Stimulated activated CD4-positive, alpha-beta T cell treated with anti-CD3 and anti-CD28 coated beads, Interleukin-12 subunit alpha, Interleukin-12 subunit beta, amount 100 ng/mL, for 4 hours (primary cell): ENCODE data around the gene SEMA4B.
"Not testable (repeated sequence)": the region's sequence is repeated elsewhere in the genome, so short reads cannot be mapped to it uniquely, and the experiment has no call there.

Experiments
- DNase-seq: peaks from one replicate; pipeline ENCODE4 v3.0.0-alpha.2; 2020

The SEMA4B gene

DNA sequence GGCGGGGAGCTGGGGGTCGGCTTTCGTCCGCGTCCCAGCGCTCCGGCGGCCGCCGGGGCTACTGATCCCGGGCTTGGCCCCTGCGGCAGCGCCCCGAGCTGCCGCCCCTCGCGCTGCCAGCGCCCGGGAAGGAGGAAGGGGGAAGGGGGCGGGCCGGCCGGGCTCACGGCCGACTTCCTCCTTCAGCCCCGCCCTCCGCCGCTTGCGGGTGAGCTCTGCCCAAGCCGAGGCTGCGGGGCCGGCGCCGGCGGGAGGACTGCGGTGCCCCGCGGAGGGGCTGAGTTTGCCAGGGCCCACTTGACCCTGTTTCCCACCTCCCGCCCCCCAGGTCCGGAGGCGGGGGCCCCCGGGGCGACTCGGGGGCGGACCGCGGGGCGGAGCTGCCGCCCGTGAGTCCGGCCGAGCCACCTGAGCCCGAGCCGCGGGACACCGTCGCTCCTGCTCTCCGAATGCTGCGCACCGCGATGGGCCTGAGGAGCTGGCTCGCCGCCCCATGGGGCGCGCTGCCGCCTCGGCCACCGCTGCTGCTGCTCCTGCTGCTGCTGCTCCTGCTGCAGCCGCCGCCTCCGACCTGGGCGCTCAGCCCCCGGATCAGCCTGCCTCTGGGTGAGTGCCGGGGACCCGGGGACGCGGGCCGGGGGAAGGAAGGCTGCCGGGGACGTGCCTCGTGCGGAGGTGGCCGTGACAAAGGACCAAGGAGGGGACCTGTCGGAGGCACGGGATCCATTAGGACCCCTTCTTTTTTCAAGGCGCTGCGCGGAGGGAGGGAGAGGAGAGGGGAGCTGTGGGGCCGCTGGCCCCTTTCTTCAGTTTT is at the start of gene SEMA4B:
Gene SEMA4B (plus strand): TSS at position 201 of the 814 bp plus-strand sequence. CDS start 249 bp downstream, at position 450.
- DNase-seq = peak; percentile 72

- DNase-seq = no peak
Measured at GRCh38 chr15:90151989-90152645, 49.0 kb upstream of the SEMA4B start.

GRCh38 chr15:90153658-90154057 is 47.5 kb upstream of the SEMA4B start:
- DNase-seq = no peak

- no peak for DNase-seq
Measured at GRCh38 chr15:90154246-90154645, 46.9 kb upstream of the SEMA4B start.

DNA sequence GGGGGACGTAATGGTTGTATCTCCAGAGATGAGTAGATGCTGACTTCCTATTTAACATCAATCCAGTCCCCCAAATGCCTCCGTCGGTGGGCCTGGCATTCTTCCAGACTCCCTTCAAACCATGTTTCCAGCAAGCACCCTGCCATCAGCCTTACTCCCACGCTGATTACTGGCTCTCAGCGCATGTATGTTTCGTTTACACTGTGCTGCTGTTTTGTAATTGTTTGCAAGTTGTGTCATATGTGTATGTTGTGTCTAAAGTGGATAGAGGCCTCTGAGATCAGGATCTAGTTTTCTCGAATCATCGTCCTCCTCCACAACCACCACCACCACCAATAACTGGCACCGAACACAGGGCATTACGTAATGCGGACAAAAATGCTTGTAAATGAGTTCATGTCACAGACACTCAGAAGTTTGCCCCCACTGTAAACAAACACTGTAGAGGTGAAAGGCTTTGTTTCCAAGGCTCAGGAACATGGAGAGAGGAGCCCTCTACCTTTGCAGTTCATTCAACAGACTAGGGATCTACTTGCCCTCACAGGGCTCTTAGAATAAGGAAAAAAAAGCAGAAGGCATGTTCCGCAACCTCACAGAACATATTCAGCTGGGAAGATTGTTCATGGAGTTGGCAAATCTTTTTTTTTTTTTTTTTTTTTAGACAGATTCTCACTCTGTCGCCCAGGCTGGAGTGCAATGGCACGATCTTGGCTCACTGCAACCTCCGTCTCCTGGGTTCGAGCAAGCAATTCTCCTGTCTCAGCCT is 46.1 kb upstream of the SEMA4B start:
- no peak for DNase-seq

DNA sequence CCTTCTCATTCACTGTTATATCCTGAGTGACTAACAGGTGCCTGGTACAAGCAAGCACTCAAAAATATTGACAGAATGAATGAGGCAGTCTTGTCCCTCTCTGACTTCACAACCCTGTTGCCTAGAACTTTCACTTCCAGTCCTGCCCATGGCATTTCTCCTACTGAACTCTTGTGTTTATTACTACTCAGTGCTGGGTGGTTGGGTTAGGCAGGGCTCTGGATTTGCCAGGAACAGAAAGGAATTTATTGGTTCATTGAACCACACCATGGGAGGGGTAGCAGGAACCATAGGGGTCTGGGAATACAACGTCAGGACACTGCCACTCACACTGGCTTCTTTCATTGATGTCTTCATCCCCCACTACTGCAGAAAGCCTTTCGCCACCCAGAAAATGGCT is 41.9 kb upstream of the SEMA4B start:
- no peak for DNase-seq

- DNase-seq = no peak
Measured at GRCh38 chr15:90160781-90161727, 40.1 kb upstream of the SEMA4B start.

DNA sequence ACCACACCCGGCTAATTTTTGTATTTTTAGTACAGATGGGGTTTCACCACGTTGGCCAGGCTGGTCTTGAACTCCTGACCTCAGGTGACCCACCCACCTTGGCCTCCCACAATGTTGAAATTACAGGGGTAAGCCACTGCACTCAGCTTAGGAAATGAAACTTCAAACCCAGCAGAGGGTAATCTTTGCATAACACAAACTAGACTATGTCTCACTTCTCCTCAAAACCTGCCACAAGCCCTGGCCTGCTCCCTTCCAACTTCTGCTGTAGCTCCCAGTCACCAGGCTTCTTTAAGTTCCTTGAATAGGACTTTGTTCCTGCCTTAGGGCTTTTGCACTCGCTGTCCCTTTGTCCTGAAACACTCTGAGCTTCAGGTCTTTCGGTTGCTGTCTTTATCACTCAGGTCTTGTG is 39.2 kb upstream of the SEMA4B start:
- DNase-seq = no peak

DNA sequence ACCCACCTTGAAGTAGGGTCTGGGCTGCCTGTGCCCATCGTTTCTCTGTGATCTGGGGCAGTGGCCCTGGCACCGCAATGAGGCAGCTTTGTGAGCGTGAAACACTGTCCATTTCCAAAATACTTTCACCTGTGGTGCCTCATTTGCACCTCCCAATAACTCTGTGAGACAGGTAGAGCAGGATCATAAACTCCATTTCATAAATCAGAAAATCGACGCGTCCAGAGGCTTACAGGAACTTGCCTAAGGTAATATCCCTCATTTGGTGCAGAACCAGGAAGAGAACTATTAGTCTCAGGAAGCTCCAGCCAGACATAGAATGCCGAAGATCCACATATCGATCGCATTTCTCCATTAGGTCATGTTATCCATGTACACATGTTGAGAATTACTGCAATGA is 38.2 kb upstream of the SEMA4B start:
- no peak for DNase-seq

- DNase-seq = not testable (repeated sequence)
Measured at GRCh38 chr15:90164239-90164638, 36.9 kb upstream of the SEMA4B start.

DNA sequence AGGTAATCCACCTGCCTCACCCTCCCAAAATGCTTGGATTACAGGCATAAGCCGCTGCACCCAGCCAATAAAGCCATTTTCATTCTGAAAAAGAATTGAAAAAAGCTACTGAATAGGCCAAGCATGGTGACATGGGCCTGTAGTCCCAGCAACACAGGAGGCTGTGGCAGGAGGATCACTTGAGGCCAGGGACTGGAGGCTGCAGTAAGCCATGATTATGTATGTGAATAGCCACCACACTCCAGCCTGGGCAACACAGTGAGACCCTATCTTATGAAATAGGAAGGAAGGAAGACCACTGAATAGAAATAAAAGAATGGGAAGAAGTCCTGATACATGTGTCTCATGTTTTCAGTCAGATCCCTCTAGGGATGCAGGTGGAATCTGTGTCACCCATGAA is 36.0 kb upstream of the SEMA4B start:
- no peak for DNase-seq

DNA sequence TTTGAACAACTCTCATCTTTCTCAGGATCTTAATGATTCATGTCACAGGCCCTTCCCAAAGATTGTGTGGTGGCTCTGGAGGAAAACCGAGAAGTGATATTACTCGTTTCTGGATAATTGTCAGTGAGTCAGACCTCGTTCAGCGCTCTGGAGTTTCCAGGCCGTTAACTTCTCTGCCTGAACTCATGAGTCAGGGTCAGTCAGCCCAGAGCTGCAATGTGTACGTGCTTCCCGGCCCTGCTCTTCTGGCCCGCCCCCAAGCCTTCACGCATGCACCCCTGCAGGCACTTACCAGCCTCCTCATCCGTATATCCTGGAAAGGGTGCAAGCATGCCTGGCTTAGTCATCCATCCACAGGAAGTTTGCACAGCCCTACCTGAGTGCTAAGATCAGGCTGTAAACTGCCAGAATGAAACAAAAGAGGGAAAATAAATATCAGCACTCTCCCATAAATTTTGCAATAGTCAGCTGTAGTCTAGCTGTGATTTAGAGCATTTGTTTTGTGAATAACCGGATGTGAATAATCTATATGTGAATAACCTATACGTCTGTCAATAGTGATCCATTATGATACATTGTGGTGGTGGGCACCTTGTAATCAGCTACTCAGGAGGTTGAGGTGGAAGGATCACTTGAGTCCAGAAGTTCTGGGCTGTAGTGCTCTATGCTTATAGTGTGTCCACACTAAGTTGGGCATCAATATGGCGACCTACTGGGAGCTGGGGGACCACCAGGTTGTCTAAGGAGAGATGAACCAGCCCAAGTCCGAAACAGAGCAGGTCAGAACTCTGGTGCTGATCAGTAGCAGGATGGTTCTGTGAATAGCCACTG is 35.3 kb upstream of the SEMA4B start:
- DNase-seq = peak; percentile 14

GRCh38 chr15:90167121-90167520 is 34.0 kb upstream of the SEMA4B start:
- no peak for DNase-seq

GRCh38 chr15:90171623-90172022 is 29.5 kb upstream of the SEMA4B start:
- no peak for DNase-seq

- no peak for DNase-seq
Measured at GRCh38 chr15:90173372-90173771, 27.8 kb upstream of the SEMA4B start.

GRCh38 chr15:90174140-90174875 is 26.8 kb upstream of the SEMA4B start:
- DNase-seq = no peak

GRCh38 chr15:90177012-90177411 is 24.1 kb upstream of the SEMA4B start:
- no peak for DNase-seq

- no peak for DNase-seq
Measured at GRCh38 chr15:90178468-90179435, 22.4 kb upstream of the SEMA4B start.

DNA sequence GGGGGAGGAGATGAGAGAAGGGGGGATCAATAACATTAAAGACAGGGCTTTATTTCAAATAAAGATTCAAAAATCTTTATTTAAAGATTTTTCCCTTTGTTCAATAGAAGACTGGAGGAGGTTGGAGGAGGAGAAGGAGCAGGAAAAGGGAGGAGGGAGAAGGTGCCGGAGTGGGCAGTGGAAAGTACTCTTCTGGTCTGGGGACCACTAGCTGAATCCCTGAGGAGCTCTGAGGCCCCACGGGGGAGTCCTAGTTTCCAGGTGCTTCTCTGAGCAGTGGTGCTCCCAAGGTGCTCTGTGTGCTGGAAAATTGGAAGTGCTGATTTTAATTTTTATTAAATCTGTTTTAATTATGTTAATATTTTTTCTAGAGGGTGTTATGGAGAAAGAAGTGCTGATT is 19.4 kb upstream of the SEMA4B start:
- no peak for DNase-seq
